ENCODE measurements around the gene CCNQ. TPM values are rescaled to one million over a fixed set of nuclear protein-coding genes. Genes with fewer than 3 reads are reported as not detected.

Gene CCNQ
- total RNA-seq, 2 experiments from 2014 or later = 12.0 to 29.7 TPM

DNA sequence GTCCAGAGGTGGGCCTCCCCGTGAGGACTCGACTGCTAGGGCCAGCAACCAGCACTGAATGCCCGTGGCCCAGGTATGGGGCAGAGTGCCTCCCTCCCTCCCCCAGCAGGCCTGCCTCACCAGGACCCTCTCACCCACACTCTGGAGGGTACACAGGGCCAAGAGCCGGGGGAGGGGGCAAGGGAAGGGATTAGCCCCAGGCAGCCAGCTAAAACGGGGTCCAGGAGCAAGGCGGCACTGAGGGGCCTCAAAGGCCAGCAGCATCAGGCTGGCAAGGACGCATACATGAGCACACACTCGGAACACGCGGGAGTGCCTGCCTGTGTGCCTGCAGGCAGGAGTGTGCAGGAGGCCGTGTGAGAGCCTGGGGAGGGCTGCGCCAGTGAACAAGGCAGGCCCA, 29.7 kb upstream of the CCNQ start:
- Histone ChIP-seq H2AFZ (ENCODE audit: low read length) (no peak overlapping the region), H3K36me3 (ENCODE audit: insufficient read depth, low read length) (no peaks in the 10 kb centered on the region), H3K9me2 (ENCODE audit: insufficient read depth, low read length) (no peaks in the 10 kb centered on the region), H4K20me1 (ENCODE audit: insufficient read depth, low read length) (no peaks in the 10 kb centered on the region), H3K79me2 (ENCODE audit: insufficient read depth, low read depth, low read length) (no peaks in the 10 kb centered on the region), H3K4me2 (ENCODE audit: low read length) (no peak overlapping the region), H3K4me3 (ENCODE audit: low read depth, low read length, poor library complexity, severe bottlenecking) (no peak overlapping the region), H3K9me3 (ENCODE audit: low read length) (no peaks in the 10 kb centered on the region), H3K4me1 (ENCODE audit: insufficient read depth, low read length, poor library complexity, severe bottlenecking) (no peaks in the 10 kb centered on the region), H3K27ac (ENCODE audit: low read depth, low read length, poor library complexity, severe bottlenecking) (no peak overlapping the region)
- CTCF ChIA-PET (ENCODE audit: unreplicated experiment) = no interaction called here
- intact Hi-C loops (cut with micrococcal nuclease; ENCODE audit: unreplicated experiment) = no loop called here
- no peak for TF ChIP-seq EZH2phosphoT487 (IDR thresholded peaks at IDR 0.05; ENCODE audit: borderline replicate concordance, low read depth, low read length)
- TF ChIP-seq, protein P1, sequence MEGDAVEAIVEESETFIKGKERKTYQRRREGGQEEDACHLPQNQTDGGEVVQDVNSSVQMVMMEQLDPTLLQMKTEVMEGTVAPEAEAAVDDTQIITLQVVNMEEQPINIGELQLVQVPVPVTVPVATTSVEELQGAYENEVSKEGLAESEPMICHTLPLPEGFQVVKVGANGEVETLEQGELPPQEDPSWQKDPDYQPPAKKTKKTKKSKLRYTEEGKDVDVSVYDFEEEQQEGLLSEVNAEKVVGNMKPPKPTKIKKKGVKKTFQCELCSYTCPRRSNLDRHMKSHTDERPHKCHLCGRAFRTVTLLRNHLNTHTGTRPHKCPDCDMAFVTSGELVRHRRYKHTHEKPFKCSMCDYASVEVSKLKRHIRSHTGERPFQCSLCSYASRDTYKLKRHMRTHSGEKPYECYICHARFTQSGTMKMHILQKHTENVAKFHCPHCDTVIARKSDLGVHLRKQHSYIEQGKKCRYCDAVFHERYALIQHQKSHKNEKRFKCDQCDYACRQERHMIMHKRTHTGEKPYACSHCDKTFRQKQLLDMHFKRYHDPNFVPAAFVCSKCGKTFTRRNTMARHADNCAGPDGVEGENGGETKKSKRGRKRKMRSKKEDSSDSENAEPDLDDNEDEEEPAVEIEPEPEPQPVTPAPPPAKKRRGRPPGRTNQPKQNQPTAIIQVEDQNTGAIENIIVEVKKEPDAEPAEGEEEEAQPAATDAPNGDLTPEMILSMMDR (conservative IDR thresholded peaks at IDR 0.05; ENCODE audit: low read length) = no peak
- DNase-seq (ENCODE audit: low spot score) = no peak
- BruUV-seq (replicated peaks) = no TSS peak
- POLR2A ChIA-PET = no interaction called here

DNA sequence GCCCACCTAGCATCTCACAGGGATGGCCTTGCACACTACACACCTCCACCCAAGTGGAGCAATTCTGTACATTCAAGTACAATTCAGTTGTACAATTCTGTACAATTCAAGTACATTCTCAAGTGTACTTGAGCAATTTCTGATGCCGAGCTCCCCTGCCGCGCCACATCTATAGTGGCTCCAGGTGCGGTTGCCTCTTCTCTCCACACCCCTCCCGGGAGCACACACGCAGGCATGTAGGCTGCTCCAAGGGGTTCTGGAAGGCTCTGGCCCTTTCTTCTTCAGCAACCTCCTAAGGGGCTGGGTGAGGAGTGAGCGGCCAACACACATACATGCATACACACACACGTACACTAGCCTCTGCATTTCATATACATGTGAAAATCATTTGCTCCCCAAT, 29.2 kb upstream of the CCNQ start:
- Histone ChIP-seq H3K36me3 (ENCODE audit: insufficient read depth, low read length) (no peaks in the 10 kb centered on the region), H3K4me3 (ENCODE audit: low read depth, low read length, poor library complexity, severe bottlenecking) (no peak overlapping the region), H3K9me3 (ENCODE audit: low read length) (no peaks in the 10 kb centered on the region), H3K9me2 (ENCODE audit: insufficient read depth, low read length) (no peaks in the 10 kb centered on the region), H2AFZ (ENCODE audit: low read length) (no peak overlapping the region), H3K4me1 (ENCODE audit: insufficient read depth, low read length, poor library complexity, severe bottlenecking) (no peaks in the 10 kb centered on the region), H3K4me2 (ENCODE audit: low read length) (no peak overlapping the region), H3K79me2 (ENCODE audit: insufficient read depth, low read depth, low read length) (no peaks in the 10 kb centered on the region), H3K27ac (ENCODE audit: low read depth, low read length, poor library complexity, severe bottlenecking) (no peak overlapping the region), H4K20me1 (ENCODE audit: insufficient read depth, low read length) (no peaks in the 10 kb centered on the region)
- DNase-seq (ENCODE audit: low spot score) = no peak
- intact Hi-C loops (cut with micrococcal nuclease; ENCODE audit: unreplicated experiment) = no loop called here
- BruUV-seq (replicated peaks) = no TSS peak
- no peak for TF ChIP-seq EZH2phosphoT487 (IDR thresholded peaks at IDR 0.05; ENCODE audit: borderline replicate concordance, low read depth, low read length)
- TF ChIP-seq, protein P1 (conservative IDR thresholded peaks at IDR 0.05; ENCODE audit: low read length) = no peak
- ChIA-PET POLR2A (no interaction called here), CTCF (ENCODE audit: unreplicated experiment) (no interaction called here)

DNA sequence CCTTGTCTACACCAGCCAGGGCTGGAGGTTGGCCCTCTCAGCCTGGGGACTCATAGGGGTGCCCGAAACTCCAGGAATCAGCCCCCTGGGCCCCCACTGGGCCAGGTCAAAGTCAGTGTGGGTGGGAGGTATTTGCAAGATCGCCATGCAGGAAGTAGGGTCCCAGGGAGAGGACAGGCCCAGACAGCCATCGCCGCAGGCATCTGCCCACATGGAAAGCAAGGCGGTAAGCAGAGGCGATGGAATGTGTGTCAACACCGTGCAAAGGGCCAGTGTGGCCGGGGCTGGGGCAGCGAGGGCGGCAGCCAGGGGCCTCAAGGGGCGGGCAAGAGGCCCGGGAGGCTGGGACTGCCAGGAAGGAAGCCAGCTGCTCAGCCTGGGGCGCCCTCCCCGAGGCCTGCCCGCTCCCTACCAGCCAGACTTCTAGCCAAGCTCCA, 28.8 kb upstream of the CCNQ start:
- no peak overlapping the region for H3K27ac ChIP-seq (ENCODE audit: low read depth, low read length, poor library complexity, severe bottlenecking)
- BruUV-seq (replicated peaks) = no TSS peak
- H3K4me3 ChIP-seq (ENCODE audit: low read depth, low read length, poor library complexity, severe bottlenecking) = no peak overlapping the region
- CTCF ChIA-PET (ENCODE audit: unreplicated experiment) = no interaction called here
- no peaks in the 10 kb centered on the region for H3K79me2 ChIP-seq (ENCODE audit: insufficient read depth, low read depth, low read length)
- no peak overlapping the region for H2AFZ ChIP-seq (ENCODE audit: low read length)
- TF ChIP-seq EZH2phosphoT487 (IDR thresholded peaks at IDR 0.05; ENCODE audit: borderline replicate concordance, low read depth, low read length) = no peak
- TF ChIP-seq, protein P1 (conservative IDR thresholded peaks at IDR 0.05; ENCODE audit: low read length) = no peak
- no peak overlapping the region for H3K4me2 ChIP-seq (ENCODE audit: low read length)
- no peaks in the 10 kb centered on the region for H3K4me1 ChIP-seq (ENCODE audit: insufficient read depth, low read length, poor library complexity, severe bottlenecking)
- no peaks in the 10 kb centered on the region for H3K9me3 ChIP-seq (ENCODE audit: low read length)
- POLR2A ChIA-PET = no interaction called here
- no peak for DNase-seq (ENCODE audit: low spot score)
- H4K20me1 ChIP-seq (ENCODE audit: insufficient read depth, low read length) = no peaks in the 10 kb centered on the region
- intact Hi-C loops (cut with micrococcal nuclease; ENCODE audit: unreplicated experiment) = no loop called here
- H3K36me3 ChIP-seq (ENCODE audit: insufficient read depth, low read length) = no peaks in the 10 kb centered on the region
- no peaks in the 10 kb centered on the region for H3K9me2 ChIP-seq (ENCODE audit: insufficient read depth, low read length)

Measured in OCI-LY7 (cell line).